ENCODE results near the gene BCL7C.
"Not testable (repeated sequence)": the region's sequence is repeated elsewhere in the genome, so short reads cannot be mapped to it uniquely, and the experiment has no call there.

The BCL7C gene

GRCh38 chr16:30893417-30893743 is 497 bp downstream of the BCL7C start:
- TF ChIP-seq CTCF (IDR thresholded peaks at IDR 0.05; ENCODE audit: borderline replicate concordance, insufficient read depth, low read depth, low read length), result no peak
- H3K4me3 ChIP-seq (ENCODE audit: low read depth, low read length), result peak overlapping the region; percentile 77

GRCh38 chr16:30892670-30893416 is 1.0 kb downstream of the BCL7C start:
- TF ChIP-seq CTCF (IDR thresholded peaks at IDR 0.05; ENCODE audit: borderline replicate concordance, insufficient read depth, low read depth, low read length), result no peak
- peak overlapping the region; percentile 77 for H3K4me3 ChIP-seq (ENCODE audit: low read depth, low read length)

GRCh38 chr16:30891043-30891823 is 2.6 kb downstream of the BCL7C start:
- H3K4me3 ChIP-seq (ENCODE audit: low read depth, low read length), result not testable (repeated sequence)

- no peak overlapping the region for H3K4me3 ChIP-seq (ENCODE audit: low read depth, low read length)
- no peak for TF ChIP-seq CTCF (IDR thresholded peaks at IDR 0.05; ENCODE audit: borderline replicate concordance, insufficient read depth, low read depth, low read length)
Measured at GRCh38 chr16:30889721-30890120, 4.2 kb downstream of the BCL7C start.

- no peak for TF ChIP-seq CTCF (IDR thresholded peaks at IDR 0.05; ENCODE audit: borderline replicate concordance, insufficient read depth, low read depth, low read length)
- no peak overlapping the region for H3K4me3 ChIP-seq (ENCODE audit: low read depth, low read length)
Measured at GRCh38 chr16:30888856-30889499, 4.9 kb downstream of the BCL7C start.

- H3K4me3 ChIP-seq (ENCODE audit: low read depth, low read length), result no peak overlapping the region
- TF ChIP-seq CTCF (IDR thresholded peaks at IDR 0.05; ENCODE audit: borderline replicate concordance, insufficient read depth, low read depth, low read length), result no peak
Measured at GRCh38 chr16:30887927-30888326, 6.0 kb downstream of the BCL7C start.

GRCh38 chr16:30886145-30886544 is 7.7 kb downstream of the BCL7C start:
- H3K4me3 ChIP-seq (ENCODE audit: low read depth, low read length), result no peak overlapping the region
- TF ChIP-seq CTCF (IDR thresholded peaks at IDR 0.05; ENCODE audit: borderline replicate concordance, insufficient read depth, low read depth, low read length), result no peak
